Activated CD4-positive, alpha-beta T cell treated with anti-CD3 and anti-CD28 coated beads, Interleukin-2, amount 10 ng/mL, durations not matched to agents 7 days and 5 days (primary cell): ENCODE measurements around the gene PPM1M. TPM values are rescaled to one million over a fixed set of nuclear protein-coding genes. Genes with fewer than 3 reads are reported as not detected.

ENCODE experiments used
- CTCF ChIA-PET: fragments of 350-600 bp; sonication (Branson Sonifier 250); formaldehyde crosslinking; loops from one replicate; lab custom pipeline; 2021; ENCODE audit warnings: antibody characterized with exemption; lab: Charles Lee
- POLR2A ChIA-PET: fragments of 350-600 bp; sonication (Branson Sonifier 250); formaldehyde crosslinking; loops from one replicate; lab custom pipeline; 2021; ENCODE audit warnings: antibody characterized with exemption; lab: Charles Lee
- DNase-seq: peaks from one replicate; pipeline ENCODE4 v3.0.0-alpha.2; 2020
- H3K27ac Mint-ChIP-seq: one replicate; pipeline ENCODE4 v1.8.0; 2021; ENCODE audit warnings: mild to moderate bottlenecking, moderate library complexity, mixed read lengths
- H3K27me3 Mint-ChIP-seq: one replicate; pipeline ENCODE4 v1.8.0; 2021; ENCODE audit warnings: mixed read lengths
- H3K36me3 Mint-ChIP-seq: one replicate; pipeline ENCODE4 v1.8.0; 2021; ENCODE audit warnings: low read depth, mixed read lengths
- H3K4me1 Mint-ChIP-seq: one replicate; pipeline ENCODE4 v1.8.0; 2021; ENCODE audit warnings: mixed read lengths
- H3K4me3 Mint-ChIP-seq: one replicate; pipeline ENCODE4 v1.8.0; 2021; ENCODE audit warnings: mild to moderate bottlenecking, moderate library complexity, mixed read lengths
- H3K9me3 Mint-ChIP-seq: one replicate; pipeline ENCODE4 v1.8.0; 2021; ENCODE audit warnings: mixed read lengths
- microRNA-seq: library from miRNA; unstranded; fragments of <30 nt; microRNA quantifications from one replicate; pipeline ENCODE4 v1.2.0, GENCODE V29; 2021; ENCODE audit warnings: borderline microRNAs expressed, borderline replicate concordance
- total RNA-seq, 2 experiments: library from RNA; stranded (reverse); gene quantifications; one replicate each; pipeline ENCODE4 v1.2.3, GENCODE V29; 2021

PPM1M gene
- total RNA-seq, 2 experiments from 2014 or later = 82.2 to 92.7 TPM

DNA sequence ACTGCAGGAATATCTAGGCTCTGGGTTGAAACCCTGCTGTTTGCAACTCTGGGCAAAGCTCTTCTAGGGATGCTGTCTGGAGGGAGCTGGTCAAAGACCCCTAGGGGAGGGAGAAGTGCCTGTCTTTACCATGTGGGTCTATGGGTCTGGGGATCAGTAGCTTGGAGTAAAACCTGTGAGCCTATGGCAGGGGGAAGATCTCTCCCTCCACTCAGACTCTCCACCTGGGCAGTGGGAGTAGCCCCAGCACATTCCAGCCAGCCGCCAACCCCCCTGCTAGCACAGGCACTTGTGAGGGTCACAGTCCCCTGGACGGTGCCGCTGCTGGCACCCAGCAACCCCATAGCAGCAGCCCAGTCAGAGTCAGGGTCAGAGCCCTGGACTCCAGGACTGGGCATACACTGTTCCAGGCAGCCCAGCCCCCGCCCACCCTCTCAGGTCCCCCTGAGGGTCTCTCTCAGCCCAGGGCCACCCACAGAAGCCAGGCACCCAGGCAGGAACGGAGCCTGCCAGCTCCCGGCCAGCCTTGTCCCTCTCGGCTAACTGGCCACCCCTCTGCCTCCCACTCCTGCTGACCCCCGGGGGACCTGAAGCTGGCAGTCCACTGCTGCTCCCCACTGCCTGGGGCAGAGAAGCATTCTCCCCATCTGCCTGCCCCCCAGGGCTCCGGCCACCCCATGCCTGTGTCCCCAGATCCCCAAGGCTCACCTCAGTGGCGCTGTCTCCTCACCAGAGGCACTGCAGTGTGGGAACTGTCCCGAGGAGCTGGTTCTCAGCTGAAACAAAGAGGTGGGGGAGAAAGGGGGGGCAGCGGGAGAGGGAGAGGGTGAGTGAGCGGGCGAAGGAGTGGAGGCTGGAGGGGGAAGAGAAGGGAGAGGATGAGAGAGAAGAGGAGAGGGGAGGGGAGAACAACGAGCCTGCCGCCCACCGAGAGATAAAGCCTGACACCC lies 52.9 kb downstream of the PPM1M start:
- H3K4me1 Mint-ChIP-seq = no peaks in the 10 kb centered on the region
- CTCF ChIA-PET = interaction anchor here (1.0 to 1.7 kb wide), 4 partner anchors 9 to 86 kb away, joined by 3 to 7 read pairs (median 3); no protein-coding TSS in a partner anchor
- H3K9me3 Mint-ChIP-seq = no peaks in the 10 kb centered on the region
- DNase-seq = no peak
- POLR2A ChIA-PET = no interaction called here
- no peaks in the 10 kb centered on the region for H3K27me3 Mint-ChIP-seq
- H3K36me3 Mint-ChIP-seq = no peaks in the 10 kb centered on the region
- H3K4me3 Mint-ChIP-seq = no peak overlapping the region
- H3K27ac Mint-ChIP-seq = no peak overlapping the region

DNA sequence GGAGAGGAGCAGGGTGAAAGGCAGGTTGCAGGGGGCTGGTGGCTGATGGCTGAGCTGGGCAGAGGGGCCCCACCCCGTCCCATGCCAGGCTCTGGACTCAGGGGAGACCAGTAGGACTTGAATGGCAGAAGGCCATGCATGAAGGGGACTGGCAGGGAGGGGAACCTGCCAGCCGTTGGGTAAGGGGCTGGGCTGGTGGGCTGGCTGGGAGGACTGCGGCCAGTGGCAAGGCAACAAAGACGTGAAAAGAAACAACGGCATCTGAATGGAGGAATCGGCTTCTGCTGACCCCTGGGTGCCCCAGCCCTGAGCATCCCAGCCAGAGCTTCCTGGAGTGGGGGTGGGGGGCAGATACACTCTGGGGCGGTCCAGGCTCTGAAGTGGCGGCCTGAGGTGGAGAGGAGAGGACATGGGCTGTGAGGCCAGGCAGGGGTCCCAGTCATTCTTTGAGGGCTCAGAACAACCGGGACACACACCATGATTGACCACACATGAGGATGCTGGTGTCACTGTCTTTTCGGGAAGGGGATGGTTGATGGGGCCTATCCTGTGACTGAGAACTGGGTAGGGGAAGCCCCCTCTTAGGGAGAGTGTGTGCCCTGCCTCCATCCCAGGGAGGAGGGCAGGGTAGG lies 53.8 kb downstream of the PPM1M start:
- H3K36me3 Mint-ChIP-seq = no peaks in the 10 kb centered on the region
- no peaks in the 10 kb centered on the region for H3K27me3 Mint-ChIP-seq
- H3K9me3 Mint-ChIP-seq = no peaks in the 10 kb centered on the region
- H3K4me1 Mint-ChIP-seq = no peaks in the 10 kb centered on the region
- no peak overlapping the region for H3K27ac Mint-ChIP-seq
- DNase-seq = no peak
- no peak overlapping the region for H3K4me3 Mint-ChIP-seq
- ChIA-PET POLR2A (no interaction called here), CTCF (no interaction called here)

Small RNA genes lying within 50 kb of the gene (microRNA-seq; reads per million reads assigned to microRNA genes)
- gene MIR135A1 (not detected), gene MIRLET7G (93,752 reads per million, percentile 100 among the genes with 10 or more reads in this experiment)

Other genes starting within 250 kb of the PPM1M start
- gene RPL29, start 249.9 kb upstream of the PPM1M start, total RNA-seq = 1,000 to 10,000 TPM; 1,423 to 1,425 TPM
- 10 to 100 TPM; 38.3 to 42.0 TPM for gene DUSP7, start 189.2 kb upstream of the PPM1M start, total RNA-seq
- gene POC1A, start 91.3 kb upstream of the PPM1M start, total RNA-seq = 10 to 100 TPM; 26.9 to 28.2 TPM
- 10 to 100 TPM; 47.5 to 58.4 TPM for gene ALAS1, start 47.6 kb upstream of the PPM1M start, total RNA-seq
- under 1 TPM; 0.55 to 0.65 TPM for gene TLR9, start 20.1 kb upstream of the PPM1M start, total RNA-seq
- gene TWF2, start 6.6 kb upstream of the PPM1M start, total RNA-seq = 100 to 1,000 TPM; 117 to 119 TPM
- gene WDR82, start 32.9 kb downstream of the PPM1M start, total RNA-seq = 100 to 1,000 TPM; 140 to 143 TPM
- gene GLYCTK, start 42.1 kb downstream of the PPM1M start, total RNA-seq = 10 to 100 TPM; 25.0 to 29.4 TPM
- gene DNAH1, start 70.6 kb downstream of the PPM1M start, total RNA-seq = 10 to 100 TPM; 25.2 to 25.7 TPM
- 100 to 1,000 TPM; 102 to 104 TPM for gene BAP1, start 164.2 kb downstream of the PPM1M start, total RNA-seq
- 10 to 100 TPM; 14.0 to 16.5 TPM for gene PHF7, start 164.9 kb downstream of the PPM1M start, total RNA-seq
- under 1 TPM in 1 of 2 experiments, not detected in 1; 0.15 TPM for gene SEMA3G, start 199.3 kb downstream of the PPM1M start, total RNA-seq
- gene TNNC1, start 208.3 kb downstream of the PPM1M start, total RNA-seq = 1 to 10 TPM; 1.5 to 2.1 TPM
- gene NISCH, start 209.8 kb downstream of the PPM1M start, total RNA-seq = 10 to 100 TPM; 94.5 TPM
- under 1 TPM; 0.02 to 0.15 TPM for gene STAB1, start 249.6 kb downstream of the PPM1M start, total RNA-seq